SJCRH30 (cell line): ENCODE results near the gene KIAA0825. TPM values are rescaled to one million over a fixed set of nuclear protein-coding genes. Genes with fewer than 3 reads are reported as not detected.

Experiments
- DNase-seq, 2 experiments: peaks; one replicate each; pipeline ENCODE4 v3.0.0-alpha.2; 2015 to 2020
- H3K27ac ChIP-seq: fragments of 250-450 bp; sonication (Bioruptor Pico); 2 replicates; pipeline ENCODE4 v1.5.1; 2020; ENCODE audit warnings: mild to moderate bottlenecking, moderate library complexity
- H3K27me3 ChIP-seq: fragments of 250-450 bp; sonication (Bioruptor Pico); 2 replicates; pipeline ENCODE4 v1.5.1; 2020; ENCODE audit warnings: mild to moderate bottlenecking, moderate library complexity
- H3K36me3 ChIP-seq: fragments of 250-450 bp; sonication (Bioruptor Pico); 2 replicates; pipeline ENCODE4 v1.5.1; 2020; ENCODE audit warnings: mild to moderate bottlenecking, moderate library complexity
- H3K4me1 ChIP-seq: fragments of 250-450 bp; sonication (Bioruptor Pico); 2 replicates; pipeline ENCODE4 v1.5.1; 2020; ENCODE audit warnings: mild to moderate bottlenecking, moderate library complexity
- H3K4me3 ChIP-seq: fragments of 250-450 bp; sonication (Bioruptor Pico); 2 replicates; pipeline ENCODE4 v1.5.1; 2020; ENCODE audit warnings: mild to moderate bottlenecking, moderate library complexity
- H3K9me3 ChIP-seq: fragments of 250-450 bp; sonication (Bioruptor Pico); replicated peaks from 2 replicates; pipeline ENCODE4 v1.5.1; 2020; ENCODE audit warnings: mild to moderate bottlenecking, moderate library complexity
- total RNA-seq: library from RNA; depleted of rRNA; stranded (reverse); fragments of >200 nt; shearing (Covaris generic); gene quantifications from 2 replicates; pipeline ENCODE4 v1.2.3, GENCODE V29; 2014

KIAA0825 gene
- total RNA-seq, 1 experiment from 2014 or later, result 3.1 TPM

DNA sequence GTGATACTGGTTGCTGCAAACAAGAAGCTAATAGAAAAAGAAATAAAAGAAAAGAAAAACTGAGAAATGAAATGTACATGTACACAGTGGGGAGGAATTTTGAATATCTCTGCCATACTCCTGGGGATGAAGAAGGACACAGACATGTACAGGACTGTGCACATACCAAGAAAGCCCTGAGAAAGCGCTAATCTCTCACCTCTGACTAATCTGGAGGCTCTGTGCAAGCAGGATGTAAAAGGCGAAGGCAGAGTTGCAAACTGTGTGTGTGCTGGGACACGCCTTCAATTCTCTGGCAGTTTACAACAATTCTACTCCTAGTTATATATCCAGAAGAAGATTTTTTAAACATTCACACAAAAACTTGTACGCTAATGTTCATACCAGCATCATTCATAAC is 211.4 kb downstream of the KIAA0825 start:
- H3K27ac ChIP-seq, result no peak overlapping the region
- H3K36me3 ChIP-seq, result no peaks in the 10 kb centered on the region
- H3K4me3 ChIP-seq, result no peak overlapping the region
- H3K9me3 ChIP-seq, result no peaks in the 10 kb centered on the region; the same call in 1 of the 2 replicates
- H3K27me3 ChIP-seq, result no peaks in the 10 kb centered on the region
- no peak for DNase-seq
- H3K4me1 ChIP-seq, result no peaks in the 10 kb centered on the region

DNA sequence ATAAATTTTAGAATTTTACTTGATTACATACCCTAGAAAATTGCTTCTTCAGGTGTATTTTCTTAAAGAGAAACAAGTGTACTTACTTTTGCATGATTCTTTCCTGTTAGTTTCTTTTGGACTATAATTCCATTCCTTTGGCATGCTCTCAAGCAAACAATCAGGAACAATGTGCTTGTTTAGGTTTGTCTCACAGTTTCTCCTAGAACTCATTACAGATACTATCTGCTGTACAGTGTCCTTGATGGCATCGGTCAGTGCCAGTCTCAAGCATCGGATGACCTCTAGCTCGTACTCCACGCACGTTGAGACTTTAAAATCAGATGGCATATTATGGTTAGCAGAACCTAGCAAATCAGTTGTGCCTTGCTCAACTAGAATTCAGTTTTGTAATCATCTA is 214.9 kb downstream of the KIAA0825 start:
- Histone ChIP-seq H3K27ac (no peak overlapping the region), H3K36me3 (no peaks in the 10 kb centered on the region), H3K4me3 (no peak overlapping the region), H3K4me1 (no peaks in the 10 kb centered on the region; the same call in 1 of the 2 replicates), H3K27me3 (no peaks in the 10 kb centered on the region), H3K9me3 (no peaks in the 10 kb centered on the region; the same call in 1 of the 2 replicates)
- no peak for DNase-seq

GRCh38 chr5:94402096-94402495 is 216.3 kb downstream of the KIAA0825 start:
- no peaks in the 10 kb centered on the region for H3K36me3 ChIP-seq
- H3K27ac ChIP-seq, result no peak overlapping the region
- no peak overlapping the region for H3K4me3 ChIP-seq
- no peaks in the 10 kb centered on the region; the same call in 1 of the 2 replicates for H3K4me1 ChIP-seq
- no peaks in the 10 kb centered on the region for H3K27me3 ChIP-seq
- no peak for DNase-seq
- H3K9me3 ChIP-seq, result no peaks in the 10 kb centered on the region

- Histone ChIP-seq H3K4me1 (peaks cover 21% of the 10 kb centered on the region), H3K27me3 (no peaks in the 10 kb centered on the region), H3K9me3 (no peaks in the 10 kb centered on the region), H3K27ac (no peak overlapping the region), H3K4me3 (no peak overlapping the region), H3K36me3 (no peaks in the 10 kb centered on the region)
- peak; percentile 9 to 17 for DNase-seq
These were observed 220.9 kb downstream of the KIAA0825 start for GRCh38 chr5:94397508-94397907.

- no peaks in the 10 kb centered on the region for H3K9me3 ChIP-seq
- H3K36me3 ChIP-seq, result no peaks in the 10 kb centered on the region
- H3K27me3 ChIP-seq, result no peaks in the 10 kb centered on the region
- peak in 1 of 2 experiments; percentile 26 for DNase-seq
- no peak overlapping the region for H3K4me3 ChIP-seq
- peaks cover 24% of the 10 kb centered on the region for H3K4me1 ChIP-seq
- H3K27ac ChIP-seq, result no peak overlapping the region; the same call in 1 of the 2 replicates
These were observed 221.7 kb downstream of the KIAA0825 start for GRCh38 chr5:94396687-94397086.

DNA sequence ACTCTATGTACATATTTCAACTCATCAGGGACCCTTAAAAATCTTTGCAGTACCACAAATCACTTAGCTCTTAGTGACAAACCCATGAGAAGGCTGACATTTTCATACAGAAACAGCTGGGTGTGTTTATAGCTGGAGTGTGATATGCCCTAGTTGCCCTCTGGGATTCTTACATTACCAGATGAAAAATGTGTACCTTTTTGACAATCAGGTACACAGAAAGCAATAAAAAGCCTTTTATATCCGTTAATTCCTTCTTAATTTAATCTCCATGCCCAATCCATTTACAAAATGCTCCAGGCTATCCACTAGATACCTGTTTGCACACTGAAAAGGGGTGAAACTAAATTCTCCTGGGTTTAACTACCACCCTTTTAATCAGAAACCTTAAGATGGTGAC is 222.9 kb downstream of the KIAA0825 start:
- Histone ChIP-seq H3K27me3 (no peaks in the 10 kb centered on the region), H3K27ac (peak overlapping the region; percentile 59), H3K4me3 (no peak overlapping the region), H3K36me3 (no peaks in the 10 kb centered on the region), H3K4me1 (peaks cover 24% of the 10 kb centered on the region), H3K9me3 (no peaks in the 10 kb centered on the region)
- peak; percentile 43 to 87 for DNase-seq

DNA sequence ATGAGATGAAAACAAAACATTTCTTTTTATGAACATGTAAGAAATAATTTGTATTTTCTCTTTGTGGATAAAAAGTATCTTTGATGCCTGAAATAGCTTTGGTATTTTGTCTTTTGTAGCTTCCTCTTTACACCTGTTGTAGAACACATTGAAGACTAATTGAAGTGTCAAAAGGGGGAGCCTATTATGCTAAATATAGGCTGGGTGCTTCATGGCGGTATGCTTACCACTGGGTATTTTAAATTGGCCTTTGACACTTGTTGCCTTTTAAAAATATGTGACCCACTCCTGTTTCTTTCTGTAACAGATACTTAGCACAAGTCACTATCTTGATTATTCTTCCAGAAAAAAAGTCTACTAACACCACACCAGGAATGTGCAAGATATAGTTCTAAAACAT is 226.4 kb downstream of the KIAA0825 start:
- no peak for DNase-seq
- H3K27ac ChIP-seq, result no peak overlapping the region

DNA sequence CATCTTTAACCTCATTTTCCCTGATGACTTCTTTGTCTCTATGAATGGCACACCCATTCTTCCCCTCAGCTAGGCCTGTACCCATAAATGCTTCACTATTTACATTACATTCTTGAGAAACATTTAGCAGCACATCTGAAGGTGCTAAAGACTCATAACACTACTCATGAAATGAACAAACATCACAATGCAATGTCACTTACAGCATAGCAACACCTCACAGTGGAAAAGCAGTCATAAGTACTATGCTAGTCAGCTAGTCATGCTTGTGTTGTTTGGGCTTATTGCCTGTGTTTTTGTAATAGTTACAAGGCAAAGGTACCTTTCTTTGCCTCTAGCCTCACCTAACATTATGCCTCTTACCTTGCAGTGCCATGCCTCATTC is 228.9 kb downstream of the KIAA0825 start:
- H3K27me3 ChIP-seq, result no peaks in the 10 kb centered on the region
- no peak overlapping the region for H3K4me3 ChIP-seq
- H3K27ac ChIP-seq, result no peak overlapping the region
- no peaks in the 10 kb centered on the region for H3K9me3 ChIP-seq
- H3K36me3 ChIP-seq, result no peaks in the 10 kb centered on the region
- DNase-seq, result no peak
- H3K4me1 ChIP-seq, result peaks cover 15% of the 10 kb centered on the region

More for the DNA sequence above, 226.4 kb downstream of the KIAA0825 start:
- peaks cover 24% of the 10 kb centered on the region for H3K4me1 ChIP-seq
- H3K4me3 ChIP-seq, result no peak overlapping the region
- no peaks in the 10 kb centered on the region for H3K27me3 ChIP-seq
- H3K9me3 ChIP-seq, result no peaks in the 10 kb centered on the region
- no peaks in the 10 kb centered on the region for H3K36me3 ChIP-seq

DNA sequence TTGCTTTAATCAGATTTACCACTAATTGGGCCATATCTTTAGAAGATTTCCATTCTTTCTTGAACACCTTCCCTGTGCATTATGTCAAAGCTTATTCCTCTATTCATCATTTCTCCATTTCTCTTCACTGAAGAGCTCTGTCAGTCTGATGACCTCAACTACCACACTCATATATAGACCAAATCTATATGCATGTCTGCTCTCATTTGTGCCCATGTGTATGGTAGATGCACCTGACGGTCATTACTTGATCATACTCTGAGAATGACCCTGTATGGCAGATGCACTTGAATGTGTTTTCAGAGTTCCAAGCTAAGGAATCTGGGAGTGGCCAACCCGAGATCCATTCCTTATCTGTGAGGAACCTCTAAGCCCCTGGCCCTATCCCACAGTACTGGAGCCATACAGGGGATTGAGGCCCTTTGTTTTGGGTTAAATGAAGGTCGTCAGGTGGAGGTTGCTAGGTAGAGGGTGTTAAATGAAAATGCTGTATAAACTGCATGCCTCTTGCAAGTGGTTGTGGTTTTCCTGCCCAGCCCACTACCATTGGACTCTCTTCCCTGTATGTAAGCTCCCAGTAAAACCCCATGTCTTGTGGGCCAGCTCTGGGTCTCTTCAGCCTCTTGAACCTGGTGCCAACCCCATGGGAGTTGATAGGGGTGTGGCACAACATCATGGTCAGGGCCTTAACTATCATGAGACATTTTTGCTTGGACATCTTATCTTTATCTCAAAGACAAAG is 229.5 kb downstream of the KIAA0825 start:
- no peak for DNase-seq
- no peaks in the 10 kb centered on the region for H3K36me3 ChIP-seq
- H3K9me3 ChIP-seq, result no peaks in the 10 kb centered on the region
- no peak overlapping the region for H3K4me3 ChIP-seq
- no peaks in the 10 kb centered on the region for H3K27me3 ChIP-seq
- peaks cover 15% of the 10 kb centered on the region for H3K4me1 ChIP-seq
- H3K27ac ChIP-seq, result no peak overlapping the region

DNA sequence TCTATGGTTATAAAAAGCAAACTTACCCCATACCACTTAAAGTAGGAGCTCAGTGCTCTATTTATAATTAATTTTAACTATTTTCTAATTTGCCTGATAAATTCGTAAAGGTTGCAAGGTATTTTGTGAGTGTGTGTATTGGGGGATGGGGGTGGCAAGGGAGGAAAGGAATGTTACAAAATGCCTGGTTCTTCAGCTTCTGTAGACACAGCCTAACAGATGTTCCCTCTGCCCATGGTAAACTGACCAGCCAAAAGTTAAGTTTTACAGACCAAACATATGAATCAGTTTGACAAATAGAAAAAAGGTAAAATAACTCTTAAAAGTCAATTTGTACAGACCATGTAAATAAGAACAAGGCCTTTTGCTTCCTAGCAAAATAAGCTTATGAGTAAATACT is 232.6 kb downstream of the KIAA0825 start:
- DNase-seq, result peak in 1 of 2 experiments; percentile 13
- Histone ChIP-seq H3K9me3 (no peaks in the 10 kb centered on the region), H3K27ac (no peak overlapping the region), H3K27me3 (no peaks in the 10 kb centered on the region), H3K36me3 (no peaks in the 10 kb centered on the region), H3K4me3 (no peak overlapping the region), H3K4me1 (peaks cover 12% of the 10 kb centered on the region; the same call in 1 of the 2 replicates)

- H3K4me3 ChIP-seq, result no peak overlapping the region
- no peaks in the 10 kb centered on the region for H3K4me1 ChIP-seq
- no peaks in the 10 kb centered on the region for H3K27me3 ChIP-seq
- H3K27ac ChIP-seq, result no peak overlapping the region
- no peaks in the 10 kb centered on the region for H3K9me3 ChIP-seq
- no peaks in the 10 kb centered on the region for H3K36me3 ChIP-seq
- DNase-seq, result no peak
These were observed 240.3 kb downstream of the KIAA0825 start for GRCh38 chr5:94378062-94378461.

- H3K27ac ChIP-seq, result no peak overlapping the region
- no peaks in the 10 kb centered on the region for H3K9me3 ChIP-seq
- no peaks in the 10 kb centered on the region for H3K27me3 ChIP-seq
- no peaks in the 10 kb centered on the region for H3K4me1 ChIP-seq
- no peak overlapping the region for H3K4me3 ChIP-seq
- no peaks in the 10 kb centered on the region for H3K36me3 ChIP-seq
- peak in 1 of 2 experiments; percentile 20 for DNase-seq
These were observed 241.6 kb downstream of the KIAA0825 start for GRCh38 chr5:94376672-94377345.

DNA sequence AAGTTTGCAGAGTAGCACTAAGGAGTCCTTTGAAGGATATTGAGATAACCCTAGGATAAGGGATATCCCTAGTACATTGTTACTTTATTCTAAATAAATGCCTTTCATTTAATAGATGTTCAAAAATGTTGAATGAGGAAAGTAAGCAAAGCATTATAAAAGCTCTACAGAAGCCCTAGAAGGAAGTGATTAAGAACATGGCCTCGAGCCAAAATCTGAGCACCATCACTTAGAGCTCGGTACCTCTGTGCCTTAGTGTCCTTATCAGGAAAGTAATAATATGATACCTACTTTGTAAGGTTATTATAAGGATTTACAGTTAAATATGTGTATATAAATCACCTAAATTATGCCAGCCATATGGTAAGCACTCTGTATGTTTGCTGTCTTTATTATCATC is 242.6 kb downstream of the KIAA0825 start:
- Histone ChIP-seq H3K27me3 (no peaks in the 10 kb centered on the region), H3K36me3 (no peaks in the 10 kb centered on the region), H3K4me1 (no peaks in the 10 kb centered on the region), H3K4me3 (no peak overlapping the region), H3K27ac (no peak overlapping the region), H3K9me3 (no peaks in the 10 kb centered on the region)
- no peak for DNase-seq

- Histone ChIP-seq H3K36me3 (no peaks in the 10 kb centered on the region), H3K4me3 (no peak overlapping the region), H3K9me3 (no peaks in the 10 kb centered on the region), H3K4me1 (no peaks in the 10 kb centered on the region), H3K27ac (no peak overlapping the region), H3K27me3 (no peaks in the 10 kb centered on the region)
- no peak for DNase-seq
These were observed 244.1 kb downstream of the KIAA0825 start for GRCh38 chr5:94374336-94374735.

DNA sequence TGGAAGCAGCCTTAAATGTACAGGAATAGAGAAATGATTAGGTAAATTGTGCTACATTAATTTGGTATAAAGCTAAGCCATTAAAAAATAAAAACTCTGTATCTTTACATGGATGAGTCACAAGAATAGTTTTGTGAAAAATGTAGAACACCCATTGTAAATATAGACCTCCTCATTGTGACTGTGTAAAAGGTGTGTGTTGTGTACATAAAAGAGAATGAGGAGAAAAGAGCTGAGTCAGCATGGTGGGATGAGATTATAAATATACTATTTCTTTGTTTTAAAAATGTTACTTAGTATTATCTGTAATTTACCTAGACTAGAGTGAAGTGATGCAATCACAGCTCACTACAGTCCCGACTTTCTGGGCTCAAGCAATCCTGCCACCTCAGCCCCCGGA is 250.5 kb downstream of the KIAA0825 start:
- no peak overlapping the region for H3K4me3 ChIP-seq
- no peaks in the 10 kb centered on the region for H3K36me3 ChIP-seq
- no peaks in the 10 kb centered on the region for H3K27me3 ChIP-seq
- H3K4me1 ChIP-seq, result no peaks in the 10 kb centered on the region
- no peak for DNase-seq
- H3K9me3 ChIP-seq, result no peaks in the 10 kb centered on the region
- no peak overlapping the region for H3K27ac ChIP-seq
